ENCODE measurements around the gene LRWD1.
"Not testable (repeated sequence)": the region's sequence is repeated elsewhere in the genome, so short reads cannot be mapped to it uniquely, and the experiment has no call there.

- TF ChIP-seq CTCF (IDR thresholded peaks at IDR 0.05; ENCODE audit: borderline replicate concordance, extremely low read depth, low read length, poor library complexity, severe bottlenecking); EZH2 (IDR thresholded peaks at IDR 0.05; ENCODE audit: borderline replicate concordance, low read depth, low read length, severe bottlenecking): not testable (repeated sequence)
These were observed 33.5 kb downstream of the LRWD1 start for GRCh38 chr7:102498321-102498720.
